OCI-LY3 (cell line): Measurements from ENCODE around the gene SH3RF3.

Experiments used
- H2AFZ ChIP-seq: fragments of 200-600, 300-600 bp; shearing (Covaris generic); 2 replicates; pipeline ENCODE4 v1.6.0; 2014; ENCODE audit warnings: antibody characterized with exemption, low read depth, low read length
- H3K27ac ChIP-seq: fragments of 200-600, 300-600 bp; sonication (generic); 2 replicates; pipeline ENCODE4 v1.5.1; 2014; ENCODE audit warnings: mild to moderate bottlenecking, low read length, moderate library complexity, mixed read lengths
- H3K27me3 ChIP-seq: fragments of 200-600, 300-600 bp; sonication (generic); 2 replicates; pipeline ENCODE4 v1.6.1; 2014; ENCODE audit warnings: low read depth, low read length, mixed read lengths
- H3K36me3 ChIP-seq: fragments of 200-600, 300-600 bp; sonication (generic); replicated peaks from 2 replicates; pipeline ENCODE3; 2014; ENCODE audit warnings: low read depth, low read length, mixed read lengths
- H3K4me1 ChIP-seq: fragments of 300-600, 200-600 bp; sonication (generic); 2 replicates; pipeline ENCODE4 v1.6.1; 2014; ENCODE audit warnings: low read length, mixed read lengths
- H3K4me2 ChIP-seq: fragments of 200-600, 300-600 bp; sonication (generic); 2 replicates; pipeline ENCODE4 v1.6.1; 2014; ENCODE audit warnings: low read length, mixed read lengths
- H3K4me3 ChIP-seq: fragments of 300-600, 200-600 bp; sonication (generic); 2 replicates; pipeline ENCODE4 v1.5.1; 2014; ENCODE audit warnings: antibody characterized with exemption, mild to moderate bottlenecking, low read length, moderate library complexity
- H3K79me2 ChIP-seq: fragments of 300-600, 200-600 bp; shearing (Covaris generic); 2 replicates; pipeline ENCODE4 v1.6.1; 2014; ENCODE audit warnings: mild to moderate bottlenecking, low read length, mixed read lengths
- H3K9ac ChIP-seq: fragments of 300-600, 200-600 bp; shearing (Covaris generic); 2 replicates; pipeline ENCODE4 v1.6.0; 2014; ENCODE audit warnings: mild to moderate bottlenecking, low read length, moderate library complexity
- H3K9me3 ChIP-seq: fragments of 200-600, 300-600 bp; shearing (Covaris generic); 2 replicates; pipeline ENCODE4 v1.6.1; 2014; ENCODE audit warnings: low read length, mixed read lengths; ENCODE audit not compliant: insufficient read depth
- H4K20me1 ChIP-seq: fragments of 200-600, 300-600 bp; sonication (generic); 2 replicates; pipeline ENCODE4 v1.6.1; 2016; ENCODE audit warnings: low read length, mixed read lengths; ENCODE audit not compliant: insufficient read depth
- CTCF ChIP-seq: fragments of 200-600, 300-600 bp; sonication (generic); IDR thresholded peaks from 2 replicates; pipeline ENCODE4 v1.5.1; 2014; ENCODE audit warnings: antibody characterized with exemption, low read length, low read depth
- EZH2phosphoT487 ChIP-seq: fragments of 200-600 bp; shearing (Covaris generic); IDR thresholded peaks from 2 replicates; pipeline ENCODE4 v1.6.1; 2018; ENCODE audit warnings: antibody characterized with exemption, mixed run types, low read depth

The SH3RF3 gene

DNA sequence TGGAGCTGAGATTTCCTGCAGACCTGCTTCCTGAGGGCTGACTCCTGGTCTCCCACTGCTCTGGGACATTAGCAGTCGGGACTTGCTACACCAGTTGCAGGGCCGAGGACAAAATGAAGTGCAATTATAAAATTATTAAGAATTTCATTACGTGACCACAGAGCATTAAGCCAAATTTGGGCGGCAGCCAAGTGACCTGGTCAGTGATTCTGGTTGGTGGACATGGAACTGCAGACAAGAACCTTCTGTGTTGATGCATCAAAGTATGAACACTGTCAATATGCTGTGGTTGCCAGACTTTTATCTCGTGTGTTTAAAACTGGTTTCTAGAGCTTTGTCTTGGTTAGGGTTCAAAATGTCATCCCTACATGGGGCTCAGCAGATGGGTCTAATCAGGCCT lies 24.8 kb downstream of the SH3RF3 start:
- peaks cover 10% of the 10 kb centered on the region for H3K27me3 ChIP-seq
- H3K4me2 ChIP-seq = no peak overlapping the region
- no peak overlapping the region for H3K9ac ChIP-seq
- TF ChIP-seq EZH2phosphoT487 (no peak), CTCF (no peak)
- no peaks in the 10 kb centered on the region for H4K20me1 ChIP-seq
- H3K4me3 ChIP-seq = no peak overlapping the region
- no peaks in the 10 kb centered on the region for H3K9me3 ChIP-seq
- no peaks in the 10 kb centered on the region for H3K4me1 ChIP-seq
- H2AFZ ChIP-seq = no peak overlapping the region
- no peaks in the 10 kb centered on the region for H3K79me2 ChIP-seq
- no peaks in the 10 kb centered on the region for H3K36me3 ChIP-seq
- H3K27ac ChIP-seq = no peak overlapping the region

DNA sequence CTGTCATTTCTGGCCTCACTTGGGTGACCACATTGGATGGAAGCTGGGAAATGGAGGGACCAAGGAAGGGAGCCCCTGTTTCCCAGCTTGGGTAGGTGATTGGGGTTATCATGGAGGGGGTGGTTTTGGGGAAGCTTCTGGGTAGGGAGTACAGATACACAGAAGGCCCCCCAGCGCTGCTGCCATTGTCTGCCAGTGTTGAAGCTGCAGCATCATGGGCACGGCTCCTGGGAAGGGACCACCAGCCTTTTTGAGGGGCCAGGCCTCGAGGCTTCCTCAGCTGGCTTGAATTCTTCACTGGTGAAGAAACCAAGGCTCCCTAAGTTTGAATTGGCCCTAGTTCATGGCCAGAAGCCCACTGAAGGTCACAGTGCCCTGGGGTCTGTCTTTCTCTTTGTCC lies 25.2 kb downstream of the SH3RF3 start:
- Histone ChIP-seq H3K4me1 (no peaks in the 10 kb centered on the region), H3K27ac (no peak overlapping the region), H3K9ac (no peak overlapping the region), H3K79me2 (no peaks in the 10 kb centered on the region), H4K20me1 (no peaks in the 10 kb centered on the region), H3K9me3 (no peaks in the 10 kb centered on the region), H3K4me2 (no peak overlapping the region), H3K36me3 (no peaks in the 10 kb centered on the region), H2AFZ (no peak overlapping the region), H3K4me3 (no peak overlapping the region), H3K27me3 (peaks cover 10% of the 10 kb centered on the region)
- TF ChIP-seq EZH2phosphoT487 (no peak), CTCF (no peak)

DNA sequence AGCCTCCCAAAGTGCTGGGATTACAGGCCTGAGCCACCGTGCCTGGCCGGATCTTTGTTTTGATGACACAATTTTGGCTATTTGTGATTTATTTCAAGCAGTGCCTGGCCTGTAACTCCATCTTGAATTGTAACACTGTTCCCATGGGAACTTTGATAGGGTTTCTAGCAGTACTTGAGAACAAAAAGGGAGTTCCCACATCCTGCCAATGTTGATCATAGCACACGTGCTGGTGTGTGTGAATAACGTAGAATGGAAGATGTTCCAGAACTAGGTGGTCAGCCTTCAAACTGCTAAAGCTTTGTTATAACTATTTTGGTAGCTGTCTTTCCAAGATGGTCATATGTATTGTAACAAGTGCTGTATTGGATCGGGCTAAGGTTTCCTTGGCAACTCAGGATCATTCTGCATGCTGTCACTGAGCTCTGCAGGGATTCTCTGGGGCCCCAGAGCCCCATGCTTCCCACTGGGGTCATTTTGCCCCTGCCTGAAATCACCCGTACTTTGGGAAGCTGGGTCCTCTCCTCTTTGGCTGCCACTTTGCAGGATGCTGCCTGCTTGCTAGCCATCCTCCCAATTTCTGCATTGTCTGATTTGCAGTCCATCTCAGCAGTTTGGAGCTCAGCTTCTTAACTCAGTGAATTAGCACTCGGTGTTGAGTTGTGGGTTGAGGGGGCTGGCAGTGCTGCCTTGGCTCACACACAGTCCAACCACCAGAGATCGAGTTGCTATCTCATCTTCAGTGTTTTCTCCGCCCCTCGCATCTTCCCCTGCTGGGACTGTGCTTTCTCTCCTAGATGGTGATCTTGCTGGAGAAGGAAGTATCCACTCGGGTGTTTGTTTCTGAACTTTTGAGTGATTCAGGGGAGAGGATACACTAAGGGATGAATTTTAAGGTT lies 26.8 kb downstream of the SH3RF3 start:
- Histone ChIP-seq H3K4me2 (no peak overlapping the region), H3K4me3 (no peak overlapping the region), H3K27me3 (peaks cover 11% of the 10 kb centered on the region), H2AFZ (no peak overlapping the region), H3K27ac (no peak overlapping the region), H4K20me1 (no peaks in the 10 kb centered on the region), H3K9me3 (no peaks in the 10 kb centered on the region), H3K9ac (no peak overlapping the region), H3K36me3 (no peaks in the 10 kb centered on the region), H3K79me2 (no peaks in the 10 kb centered on the region), H3K4me1 (no peaks in the 10 kb centered on the region)
- no peak for TF ChIP-seq CTCF
- TF ChIP-seq EZH2phosphoT487 = no peak

DNA sequence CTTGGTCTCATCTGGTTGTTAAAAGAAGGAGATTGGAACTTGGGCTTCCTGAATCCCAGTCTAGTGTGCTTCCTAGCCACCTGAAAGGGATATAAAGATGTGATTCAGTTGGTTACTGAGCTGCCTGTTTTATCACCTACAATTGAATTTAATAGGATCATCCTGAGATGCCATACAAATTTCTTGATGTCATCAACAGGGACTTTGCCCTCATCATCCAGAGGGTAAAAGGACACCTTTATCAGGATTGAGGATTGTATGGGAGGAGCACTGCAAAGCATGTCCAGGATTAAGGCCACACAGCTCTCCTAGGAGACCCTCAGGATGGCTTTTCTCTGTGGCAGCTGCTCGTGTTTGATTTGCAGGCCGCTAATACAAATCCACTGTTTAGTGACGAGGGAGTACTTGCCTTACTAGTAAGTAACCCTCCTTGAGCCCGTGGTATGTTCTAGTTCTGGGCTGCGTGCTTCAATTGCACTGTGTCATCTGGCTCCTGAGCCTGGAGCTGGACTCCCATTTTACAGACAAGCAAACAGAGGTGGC lies 28.6 kb downstream of the SH3RF3 start:
- H4K20me1 ChIP-seq = no peaks in the 10 kb centered on the region
- no peak overlapping the region for H2AFZ ChIP-seq
- H3K9ac ChIP-seq = no peak overlapping the region
- no peak overlapping the region for H3K4me3 ChIP-seq
- H3K27me3 ChIP-seq = peaks cover 11% of the 10 kb centered on the region
- H3K4me1 ChIP-seq = no peaks in the 10 kb centered on the region
- no peaks in the 10 kb centered on the region for H3K9me3 ChIP-seq
- H3K4me2 ChIP-seq = no peak overlapping the region
- H3K36me3 ChIP-seq = no peaks in the 10 kb centered on the region
- H3K79me2 ChIP-seq = no peaks in the 10 kb centered on the region
- no peak overlapping the region for H3K27ac ChIP-seq
- TF ChIP-seq CTCF (no peak), EZH2phosphoT487 (no peak)
